ENCODE measurements around the gene LRRC1.

- TF ChIP-seq CTCF (conservative IDR thresholded peaks at IDR 0.05) (no peak), ZFX (IDR thresholded peaks at IDR 0.05) (no peak)
These were observed 156.6 kb downstream of the LRRC1 start for GRCh38 chr6:53951383-53951782.

Data from C4-2B (cell line).